T-helper 2 cell treated with Interferon-gamma antibody and Interleukin-4, amounts not matched to agents 5 μg/mL and 100 μg/mL, for 36 hours (primary cell): ENCODE data around the gene CCNY.

ENCODE experiments used
- DNase-seq: peaks from one replicate; pipeline ENCODE4 v3.0.0; 2021; ENCODE audit warnings: low spot score
- H3K27ac Mint-ChIP-seq: one replicate; pipeline ENCODE4 v1.8.0; 2021; ENCODE audit warnings: mild to moderate bottlenecking, mixed read lengths
- H3K27me3 Mint-ChIP-seq: one replicate; pipeline ENCODE4 v1.8.0; 2021; ENCODE audit warnings: low read depth, mixed read lengths
- H3K36me3 Mint-ChIP-seq: one replicate; pipeline ENCODE4 v1.8.0; 2021; ENCODE audit warnings: low read depth, mixed read lengths
- H3K4me1 Mint-ChIP-seq: one replicate; pipeline ENCODE4 v1.8.0; 2021; ENCODE audit warnings: low read depth, mixed read lengths
- H3K4me3 Mint-ChIP-seq: one replicate; pipeline ENCODE4 v1.8.0; 2022; ENCODE audit warnings: mild to moderate bottlenecking, moderate library complexity, mixed read lengths
- H3K9me3 Mint-ChIP-seq: one replicate; pipeline ENCODE4 v1.8.0; 2021; ENCODE audit warnings: mixed read lengths

CCNY gene

DNA sequence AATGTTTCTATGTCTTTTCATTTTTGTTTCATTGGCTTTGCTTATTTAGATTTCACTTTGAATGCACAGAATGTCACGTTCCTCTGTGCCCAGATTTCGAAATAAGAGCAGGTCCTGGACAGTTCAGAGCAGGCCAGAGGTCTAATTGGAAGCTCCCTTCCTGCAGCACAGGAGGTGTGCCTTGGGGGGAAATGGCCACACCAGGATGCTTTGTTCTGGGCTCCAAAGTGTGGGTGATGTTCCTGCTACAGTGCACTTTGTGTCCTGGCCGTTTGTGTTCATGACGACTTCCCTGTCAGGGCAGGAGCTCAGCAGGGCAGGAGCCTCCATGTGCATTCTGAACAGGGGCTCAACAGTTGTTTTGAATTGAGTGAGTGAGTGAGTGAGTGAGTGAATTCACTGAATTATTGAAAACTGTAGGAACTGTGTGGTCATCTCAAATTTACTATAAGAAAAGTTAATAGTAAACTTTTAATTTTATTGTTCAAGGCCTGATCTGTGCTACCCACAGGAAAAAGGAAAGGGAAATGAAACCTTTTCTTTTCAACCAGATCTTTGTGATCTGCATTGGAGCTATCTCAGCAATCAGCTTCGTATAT, 159.3 kb downstream of the CCNY start:
- Mint-ChIP-seq H3K9me3 (no peaks in the 10 kb centered on the region), H3K36me3 (no peaks in the 10 kb centered on the region), H3K27ac (no peak overlapping the region), H3K4me3 (no peak overlapping the region), H3K4me1 (peaks cover 14% of the 10 kb centered on the region), H3K27me3 (no peaks in the 10 kb centered on the region)
- DNase-seq, result no peak

DNA sequence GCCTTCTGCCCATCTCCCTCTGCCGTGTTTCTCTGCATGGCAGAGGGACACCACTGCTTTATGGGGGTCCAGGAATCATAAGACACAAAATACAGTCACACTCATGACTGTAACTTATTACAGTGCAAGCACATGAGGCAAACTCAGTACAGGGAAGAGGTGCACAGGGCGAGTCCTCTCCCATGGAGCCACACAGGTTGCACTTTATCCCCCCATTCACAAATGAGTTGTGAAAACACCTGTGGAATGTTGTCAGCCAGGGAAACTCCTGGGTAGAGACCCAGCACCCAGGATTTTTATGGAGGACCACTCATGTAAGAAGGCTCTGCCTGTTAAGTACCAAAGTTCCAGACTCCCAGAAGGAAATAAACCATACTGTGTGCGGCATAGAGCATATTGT, 161.6 kb downstream of the CCNY start:
- H3K36me3 Mint-ChIP-seq, result no peaks in the 10 kb centered on the region
- no peaks in the 10 kb centered on the region for H3K27me3 Mint-ChIP-seq
- peaks cover 14% of the 10 kb centered on the region for H3K4me1 Mint-ChIP-seq
- DNase-seq, result no peak
- no peaks in the 10 kb centered on the region for H3K9me3 Mint-ChIP-seq
- H3K27ac Mint-ChIP-seq, result no peak overlapping the region
- no peak overlapping the region for H3K4me3 Mint-ChIP-seq

DNA sequence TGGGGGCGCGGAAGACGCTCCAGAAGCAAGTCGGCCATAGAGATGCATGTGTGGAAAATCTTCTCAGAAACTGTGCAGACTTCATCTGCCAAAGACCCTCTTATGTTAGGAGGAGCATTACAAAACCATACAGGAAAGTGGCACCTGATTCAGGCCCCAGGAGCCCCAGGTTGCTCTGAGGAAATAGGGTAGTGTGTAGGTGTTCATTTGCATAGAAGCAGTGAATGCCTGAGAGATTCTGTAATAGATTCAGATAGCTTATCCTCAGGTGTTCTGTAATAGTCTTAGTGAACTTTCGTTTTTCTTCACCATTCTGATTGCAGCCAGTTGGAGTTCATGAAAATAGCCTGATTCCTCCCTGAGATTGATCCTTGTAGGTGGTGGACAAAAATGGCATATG, 162.4 kb downstream of the CCNY start:
- no peak for DNase-seq
- Mint-ChIP-seq H3K9me3 (no peaks in the 10 kb centered on the region), H3K27ac (no peak overlapping the region), H3K4me3 (no peak overlapping the region), H3K36me3 (no peaks in the 10 kb centered on the region), H3K27me3 (no peaks in the 10 kb centered on the region), H3K4me1 (peaks cover 14% of the 10 kb centered on the region)

DNA sequence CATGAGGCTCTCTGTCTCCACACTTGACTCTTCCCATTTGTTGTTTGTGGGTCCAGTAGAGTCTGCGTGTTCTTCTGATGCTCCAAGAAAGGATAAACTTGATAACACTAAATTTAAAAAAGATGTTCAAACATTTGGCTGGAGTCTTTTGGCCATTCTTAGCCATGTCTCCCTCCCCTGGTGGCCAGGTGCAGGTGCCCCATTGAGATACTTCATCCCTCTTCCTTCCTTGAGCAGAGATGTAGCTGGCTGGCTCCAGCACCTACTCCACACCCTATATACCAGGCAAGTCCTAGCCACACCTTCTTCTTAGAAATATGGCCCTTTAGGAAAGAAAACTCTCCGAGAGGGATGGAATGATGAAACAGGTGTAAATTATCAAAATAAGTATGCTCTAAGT, 165.6 kb downstream of the CCNY start:
- Mint-ChIP-seq H3K27ac (no peak overlapping the region), H3K4me3 (no peak overlapping the region), H3K9me3 (no peaks in the 10 kb centered on the region), H3K36me3 (no peaks in the 10 kb centered on the region), H3K27me3 (no peaks in the 10 kb centered on the region), H3K4me1 (no peaks in the 10 kb centered on the region)
- no peak for DNase-seq

DNA sequence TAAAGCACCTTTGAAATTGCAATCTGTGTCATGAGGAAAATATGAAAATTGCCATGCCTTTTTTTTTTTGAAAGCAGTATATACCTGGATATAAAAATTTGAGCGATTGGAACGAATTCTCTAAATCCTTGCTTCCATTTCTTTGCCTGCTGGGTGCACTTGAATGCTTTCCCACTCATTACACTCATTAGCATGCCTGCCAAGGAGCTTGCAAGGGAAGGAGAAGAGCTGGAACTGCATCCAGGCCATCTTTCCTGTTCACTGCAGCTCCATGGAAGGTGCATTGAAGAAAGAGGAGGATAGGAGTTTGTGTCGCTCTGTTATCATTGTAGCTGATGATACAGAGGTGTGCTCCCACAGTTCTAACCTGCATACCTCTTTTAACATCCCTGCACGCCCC, 166.4 kb downstream of the CCNY start:
- Mint-ChIP-seq H3K27me3 (no peaks in the 10 kb centered on the region), H3K27ac (no peak overlapping the region), H3K36me3 (no peaks in the 10 kb centered on the region), H3K9me3 (no peaks in the 10 kb centered on the region), H3K4me1 (no peaks in the 10 kb centered on the region), H3K4me3 (no peak overlapping the region)
- DNase-seq, result no peak

DNA sequence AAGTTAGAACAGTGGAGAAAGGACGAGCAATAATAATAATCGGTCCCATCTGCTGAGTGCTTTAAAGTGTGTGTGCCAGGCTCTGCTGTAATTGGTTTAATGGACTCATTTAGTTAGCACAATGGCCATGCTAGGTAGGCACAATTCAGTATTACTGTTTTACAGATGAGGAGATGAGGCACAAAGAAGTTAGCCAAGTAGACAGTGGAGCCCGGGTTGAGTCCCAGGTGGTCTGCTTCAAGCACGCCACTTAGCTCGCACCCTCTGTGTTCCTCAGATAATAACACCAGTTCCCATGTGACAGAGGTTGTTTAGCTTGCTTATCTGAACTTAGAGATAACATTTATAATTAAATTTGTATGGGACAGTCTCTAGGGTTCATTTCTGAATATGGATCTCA, 167.3 kb downstream of the CCNY start:
- no peaks in the 10 kb centered on the region for H3K27me3 Mint-ChIP-seq
- no peaks in the 10 kb centered on the region for H3K36me3 Mint-ChIP-seq
- no peak overlapping the region for H3K27ac Mint-ChIP-seq
- DNase-seq, result no peak
- H3K9me3 Mint-ChIP-seq, result no peaks in the 10 kb centered on the region
- no peaks in the 10 kb centered on the region for H3K4me1 Mint-ChIP-seq
- H3K4me3 Mint-ChIP-seq, result no peak overlapping the region

DNA sequence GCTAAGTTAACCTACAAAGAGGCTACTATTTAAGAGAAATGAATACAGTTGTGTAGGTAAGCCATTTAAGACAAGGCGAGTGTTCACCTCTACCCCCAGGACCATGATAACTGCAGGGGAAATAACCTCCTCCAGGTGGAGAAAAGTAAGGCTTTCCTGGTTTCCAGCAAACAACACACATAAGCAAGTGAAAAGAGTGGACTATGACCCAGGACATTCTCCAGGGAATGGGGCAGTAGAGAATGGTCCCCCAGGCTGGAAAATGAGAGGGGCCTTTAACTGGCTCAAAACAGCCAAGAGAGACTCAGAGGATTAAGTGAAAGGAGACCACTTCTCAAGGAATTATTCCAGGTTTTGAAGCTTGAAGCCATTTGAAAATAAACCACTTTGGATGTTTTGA, 167.8 kb downstream of the CCNY start:
- Mint-ChIP-seq H3K4me1 (no peaks in the 10 kb centered on the region), H3K27ac (no peak overlapping the region), H3K36me3 (no peaks in the 10 kb centered on the region), H3K27me3 (no peaks in the 10 kb centered on the region), H3K4me3 (no peak overlapping the region), H3K9me3 (no peaks in the 10 kb centered on the region)
- no peak for DNase-seq

DNA sequence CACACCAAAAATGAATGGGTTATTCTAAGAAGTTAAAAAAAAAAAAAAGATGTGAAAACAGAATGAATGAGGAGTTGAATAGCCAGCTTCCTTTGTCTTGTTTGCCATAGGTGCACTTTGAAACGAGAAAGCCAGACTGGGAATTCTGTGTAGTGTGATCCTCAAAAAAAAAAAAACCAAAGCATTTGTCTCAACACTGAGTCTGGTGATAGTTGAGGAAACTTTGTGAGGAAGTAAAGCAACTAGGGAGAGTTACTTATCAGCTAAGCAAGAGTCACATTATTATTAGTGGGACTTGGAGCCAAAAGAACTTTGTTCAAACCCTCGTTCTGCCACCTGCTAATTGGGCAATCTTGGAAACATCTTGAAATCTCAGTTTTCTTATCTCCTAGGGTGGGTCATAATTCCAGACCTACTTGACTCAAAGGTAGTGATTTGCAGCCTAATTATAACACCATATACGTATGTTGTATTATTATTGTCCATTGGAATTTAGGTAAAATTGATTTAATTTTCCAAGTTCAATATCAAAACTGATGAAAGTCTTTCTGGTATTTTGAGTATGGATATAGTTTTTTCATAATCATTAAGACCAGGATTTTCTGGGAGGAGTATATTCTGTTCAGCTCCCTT, 169.0 kb downstream of the CCNY start:
- H3K4me3 Mint-ChIP-seq, result no peak overlapping the region
- H3K4me1 Mint-ChIP-seq, result no peaks in the 10 kb centered on the region
- H3K27ac Mint-ChIP-seq, result no peak overlapping the region
- DNase-seq, result no peak
- no peaks in the 10 kb centered on the region for H3K9me3 Mint-ChIP-seq
- H3K27me3 Mint-ChIP-seq, result no peaks in the 10 kb centered on the region
- H3K36me3 Mint-ChIP-seq, result no peaks in the 10 kb centered on the region

DNA sequence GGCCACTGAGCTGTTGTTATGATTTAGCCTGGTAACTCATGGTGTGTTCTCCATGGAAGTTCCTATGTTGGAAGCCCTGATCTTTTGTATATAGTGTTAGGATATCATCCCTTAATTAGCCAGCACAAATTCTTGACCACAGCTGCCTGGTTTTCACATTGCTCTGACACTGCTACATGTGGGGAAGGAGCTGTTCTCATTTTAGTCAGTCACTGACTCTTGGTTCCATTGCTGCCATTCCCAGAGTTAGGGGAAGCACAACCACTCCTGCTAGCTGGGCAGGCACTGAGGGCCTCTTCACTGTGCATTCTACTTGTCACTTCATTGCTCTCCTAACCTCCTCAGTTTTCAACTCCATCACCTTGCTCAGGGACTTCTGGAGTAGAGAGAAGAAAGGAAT, 170.4 kb downstream of the CCNY start:
- H3K4me3 Mint-ChIP-seq, result no peak overlapping the region
- H3K9me3 Mint-ChIP-seq, result no peaks in the 10 kb centered on the region
- H3K27me3 Mint-ChIP-seq, result no peaks in the 10 kb centered on the region
- H3K27ac Mint-ChIP-seq, result no peak overlapping the region
- H3K4me1 Mint-ChIP-seq, result no peaks in the 10 kb centered on the region
- DNase-seq, result no peak
- peaks cover 6% of the 10 kb centered on the region for H3K36me3 Mint-ChIP-seq

DNA sequence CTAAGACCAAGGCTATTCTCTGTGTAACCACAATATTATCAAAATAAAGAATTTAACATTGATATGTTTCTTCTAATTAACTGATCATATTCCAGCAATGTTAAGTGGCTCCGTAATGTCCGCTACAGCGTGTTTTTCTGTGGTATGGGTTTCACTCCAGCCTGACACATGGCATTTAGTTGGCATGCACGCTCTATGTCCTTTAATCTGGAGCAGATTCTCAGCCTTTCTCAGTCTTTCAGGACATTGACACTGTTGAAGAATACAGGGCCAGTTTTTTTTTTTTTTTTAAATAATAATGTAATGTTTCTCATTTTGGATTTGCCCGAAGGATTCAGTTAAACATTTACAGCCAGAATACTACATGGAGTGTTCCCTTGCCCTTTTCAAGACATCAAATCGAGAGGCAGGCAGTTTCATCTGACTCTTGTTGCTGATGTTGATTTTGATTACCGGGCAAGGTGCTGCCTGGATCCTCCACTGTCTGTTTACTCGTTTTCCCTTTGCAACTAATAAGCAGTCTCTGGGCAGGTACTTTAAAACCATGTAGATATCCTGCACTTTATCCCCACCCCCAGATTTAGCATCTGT, 171.3 kb downstream of the CCNY start:
- H3K36me3 Mint-ChIP-seq, result peaks cover 6% of the 10 kb centered on the region
- DNase-seq, result no peak
- H3K9me3 Mint-ChIP-seq, result no peaks in the 10 kb centered on the region
- H3K4me1 Mint-ChIP-seq, result no peaks in the 10 kb centered on the region
- no peak overlapping the region for H3K27ac Mint-ChIP-seq
- no peak overlapping the region for H3K4me3 Mint-ChIP-seq
- H3K27me3 Mint-ChIP-seq, result no peaks in the 10 kb centered on the region

DNA sequence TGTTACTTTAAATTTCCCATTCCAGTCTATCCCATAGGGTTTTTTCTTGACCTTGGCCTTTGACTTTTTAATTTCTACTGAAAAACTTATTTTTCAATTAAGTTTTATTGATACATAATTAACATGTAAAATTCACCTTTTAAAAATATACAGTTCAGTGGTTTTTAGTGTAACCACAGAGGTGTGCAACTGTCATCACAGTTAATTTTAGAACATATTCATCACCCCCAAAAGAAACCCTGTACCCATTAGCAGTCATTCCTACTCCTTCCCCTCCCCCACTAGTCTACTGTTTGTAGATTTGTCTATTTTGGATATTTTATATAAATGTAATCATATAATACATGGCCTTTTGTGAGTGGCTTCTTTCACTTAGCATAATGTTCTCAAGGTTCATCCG, 172.3 kb downstream of the CCNY start:
- H3K4me3 Mint-ChIP-seq, result no peak overlapping the region
- H3K4me1 Mint-ChIP-seq, result no peaks in the 10 kb centered on the region
- no peaks in the 10 kb centered on the region for H3K27me3 Mint-ChIP-seq
- no peak overlapping the region for H3K27ac Mint-ChIP-seq
- H3K9me3 Mint-ChIP-seq, result no peaks in the 10 kb centered on the region
- no peak for DNase-seq
- H3K36me3 Mint-ChIP-seq, result peaks cover 6% of the 10 kb centered on the region

DNA sequence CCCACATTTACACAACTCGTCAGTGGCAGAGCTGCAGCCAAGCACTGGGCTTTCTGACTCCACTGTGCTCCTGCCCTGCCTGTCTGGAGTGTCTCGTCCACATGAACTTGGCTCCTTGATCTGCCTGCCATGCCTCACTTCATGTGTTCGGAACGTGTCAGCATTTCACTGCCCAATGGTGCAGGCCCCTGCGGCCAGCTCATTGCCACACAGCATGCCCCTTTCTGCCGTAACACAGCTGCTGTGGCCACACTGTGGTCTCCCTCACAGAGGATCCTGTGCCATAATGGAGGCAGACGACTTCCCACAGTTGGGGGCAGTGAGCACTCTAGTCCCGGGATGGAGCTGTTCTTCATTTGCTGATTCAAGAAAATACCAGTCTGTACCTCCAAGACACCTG, 174.6 kb downstream of the CCNY start:
- Mint-ChIP-seq H3K4me1 (peaks cover 3% of the 10 kb centered on the region), H3K36me3 (peaks cover 6% of the 10 kb centered on the region), H3K4me3 (no peak overlapping the region), H3K9me3 (no peaks in the 10 kb centered on the region), H3K27me3 (no peaks in the 10 kb centered on the region), H3K27ac (no peak overlapping the region)
- DNase-seq, result no peak

DNA sequence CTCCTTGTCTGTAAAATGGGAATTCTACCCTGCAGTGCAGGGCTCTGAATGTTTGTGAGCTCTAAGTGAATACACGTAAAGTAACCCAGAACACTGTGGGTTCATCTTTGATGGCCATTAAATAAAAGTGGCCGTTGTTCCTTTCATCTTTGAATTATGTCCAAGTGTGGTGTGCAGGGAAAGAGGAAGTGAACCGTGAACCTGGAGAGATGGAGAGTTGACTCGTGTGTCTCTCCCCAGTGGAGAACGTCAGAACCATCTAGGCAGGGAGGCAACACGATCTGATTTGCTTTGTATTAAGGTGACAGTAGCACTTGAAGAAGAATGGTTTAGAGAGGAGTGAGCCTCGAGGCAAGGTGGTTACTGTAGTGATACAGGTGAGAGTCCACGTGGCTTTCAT, 175.3 kb downstream of the CCNY start:
- H3K36me3 Mint-ChIP-seq, result peaks cover 6% of the 10 kb centered on the region
- no peak for DNase-seq
- H3K27me3 Mint-ChIP-seq, result no peaks in the 10 kb centered on the region
- peaks cover 8% of the 10 kb centered on the region for H3K4me1 Mint-ChIP-seq
- no peaks in the 10 kb centered on the region for H3K9me3 Mint-ChIP-seq
- no peak overlapping the region for H3K4me3 Mint-ChIP-seq
- no peak overlapping the region for H3K27ac Mint-ChIP-seq

DNA sequence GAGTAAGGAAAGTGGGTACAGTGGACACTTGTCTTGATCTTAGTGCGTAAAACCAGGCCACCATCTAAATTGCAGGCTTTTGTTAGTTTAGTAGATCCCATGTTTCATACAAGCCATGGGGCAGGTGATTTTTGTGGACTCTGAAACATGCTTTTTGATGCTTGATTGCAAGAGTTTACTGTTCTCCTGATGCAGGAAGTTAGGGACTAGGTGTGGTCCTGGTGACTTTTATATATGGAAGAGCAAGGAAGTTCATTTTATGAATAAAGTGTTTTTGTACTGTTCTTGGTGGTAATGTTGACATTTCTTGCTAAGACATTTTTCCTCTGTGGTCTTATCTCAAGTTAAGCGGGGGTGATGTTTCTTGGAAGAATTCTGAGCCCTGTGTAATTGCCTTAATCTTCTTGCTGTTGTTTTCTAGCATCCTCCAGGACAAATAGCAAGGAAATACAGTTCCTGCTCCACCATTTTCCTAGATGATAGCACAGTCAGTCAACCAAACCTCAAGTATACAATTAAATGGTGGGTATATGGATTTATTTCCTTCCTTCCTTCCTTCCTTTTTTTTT, 179.9 kb downstream of the CCNY start:
- H3K4me3 Mint-ChIP-seq, result no peak overlapping the region
- no peak for DNase-seq
- no peaks in the 10 kb centered on the region for H3K27me3 Mint-ChIP-seq
- peaks cover 8% of the 10 kb centered on the region for H3K4me1 Mint-ChIP-seq
- H3K9me3 Mint-ChIP-seq, result no peaks in the 10 kb centered on the region
- no peak overlapping the region for H3K27ac Mint-ChIP-seq
- H3K36me3 Mint-ChIP-seq, result peaks cover under 1% of the 10 kb centered on the region
